Glomerular visceral epithelial cell (primary cell): Measurements from ENCODE around the gene SLIT1.

Experiments used
- DNase-seq: peaks from one replicate; pipeline ENCODE4 v3.0.0-alpha.2; 2016; ENCODE audit errors: extremely low spot score

The SLIT1 gene

DNA sequence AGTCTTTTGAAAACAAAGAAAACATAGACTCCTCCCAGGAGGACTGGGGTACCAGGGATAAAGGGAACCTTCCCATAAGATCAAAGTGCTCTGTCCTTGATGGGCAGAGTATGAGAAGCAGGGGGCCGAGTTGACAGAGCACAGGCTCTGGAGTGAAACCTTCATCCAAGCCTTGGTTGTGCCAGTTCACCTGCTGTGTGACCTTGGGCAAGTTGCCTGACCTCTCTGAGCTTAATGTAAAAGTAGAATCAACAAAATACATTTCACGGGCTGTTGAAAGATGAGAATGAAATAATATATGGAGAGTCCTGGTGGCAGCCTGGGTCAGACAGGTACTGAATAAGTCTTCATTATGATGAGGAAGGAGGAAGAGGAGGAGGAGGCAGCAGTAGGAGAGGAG, 69.9 kb downstream of the SLIT1 start:
- no peak for DNase-seq

DNA sequence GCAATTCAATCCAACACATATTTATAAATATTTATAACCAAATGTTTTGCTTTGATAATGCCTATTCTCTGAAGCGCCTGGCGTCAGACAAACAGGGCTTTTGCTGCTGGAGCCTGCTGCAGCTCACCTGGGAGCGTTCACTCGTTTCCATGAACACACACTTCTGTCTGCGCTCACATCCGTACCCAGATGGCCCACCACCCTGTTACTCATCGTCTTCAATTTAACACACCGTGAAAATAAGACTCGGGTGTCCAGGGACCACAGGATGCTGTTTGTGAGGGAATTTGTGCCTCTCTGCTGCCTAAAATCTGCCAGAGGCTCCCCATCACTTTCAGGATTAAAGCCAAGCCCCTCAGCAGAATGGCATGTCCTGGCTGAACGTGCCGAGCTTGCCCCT, 74.1 kb downstream of the SLIT1 start:
- DNase-seq, result no peak

DNA sequence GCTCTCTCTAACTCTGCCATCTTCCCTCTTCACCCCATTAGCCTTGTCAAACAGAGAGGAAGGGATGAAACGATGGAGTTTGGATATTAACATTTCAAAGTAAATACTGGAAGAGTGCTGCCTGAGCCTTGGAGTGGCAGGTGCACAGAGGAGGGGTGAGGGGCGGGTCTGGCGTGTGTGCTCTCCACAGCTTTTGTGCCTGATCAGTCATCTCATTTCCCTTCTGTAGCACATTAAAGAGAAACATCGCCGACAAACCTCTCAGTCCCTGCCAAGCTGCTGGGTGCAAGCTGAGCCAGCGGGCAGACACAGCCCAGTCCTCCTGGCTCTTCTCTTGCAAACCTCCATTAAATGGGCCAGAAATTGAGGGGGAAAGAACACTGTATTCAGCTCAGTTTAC, 76.2 kb downstream of the SLIT1 start:
- DNase-seq, result no peak

DNA sequence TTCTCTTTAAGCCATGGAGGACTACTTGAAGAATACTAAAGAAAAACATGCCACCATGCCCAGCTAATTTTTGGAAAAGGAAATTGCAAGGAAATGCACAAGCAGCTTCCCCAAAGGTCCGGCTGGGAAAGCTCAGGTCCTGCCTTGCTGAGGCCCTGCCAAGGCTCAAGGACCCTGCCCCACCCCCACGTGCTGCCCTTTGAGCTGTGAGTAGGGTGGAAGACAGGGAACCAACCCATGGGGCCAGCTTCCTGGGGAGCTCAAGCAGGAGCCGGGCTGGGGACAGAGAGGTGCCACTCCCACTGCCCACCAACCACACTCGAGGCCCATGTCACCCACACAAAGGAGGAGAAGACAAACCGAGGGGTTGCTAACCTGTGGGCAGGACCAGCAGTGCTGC, 78.2 kb downstream of the SLIT1 start:
- DNase-seq, result no peak

DNA sequence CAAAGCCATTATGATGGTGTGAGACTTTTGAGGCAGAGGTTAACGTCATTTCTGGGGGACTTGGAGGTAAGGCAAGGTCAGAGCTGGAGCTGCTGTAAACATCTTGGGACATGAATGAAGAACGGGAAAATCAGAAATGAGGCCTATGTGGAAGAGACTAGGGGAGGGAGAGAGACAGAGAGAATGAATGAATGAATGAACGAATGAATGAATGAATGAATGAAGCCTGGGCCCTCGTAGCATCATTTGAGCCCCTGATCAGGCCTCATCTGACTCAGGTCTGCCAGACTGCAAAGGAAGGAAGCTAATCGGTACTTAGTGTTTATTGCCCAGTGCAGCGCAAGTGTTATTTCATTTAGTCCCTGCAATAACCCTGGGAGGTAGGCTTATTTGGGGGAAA, 79.6 kb downstream of the SLIT1 start:
- DNase-seq, result no peak

DNA sequence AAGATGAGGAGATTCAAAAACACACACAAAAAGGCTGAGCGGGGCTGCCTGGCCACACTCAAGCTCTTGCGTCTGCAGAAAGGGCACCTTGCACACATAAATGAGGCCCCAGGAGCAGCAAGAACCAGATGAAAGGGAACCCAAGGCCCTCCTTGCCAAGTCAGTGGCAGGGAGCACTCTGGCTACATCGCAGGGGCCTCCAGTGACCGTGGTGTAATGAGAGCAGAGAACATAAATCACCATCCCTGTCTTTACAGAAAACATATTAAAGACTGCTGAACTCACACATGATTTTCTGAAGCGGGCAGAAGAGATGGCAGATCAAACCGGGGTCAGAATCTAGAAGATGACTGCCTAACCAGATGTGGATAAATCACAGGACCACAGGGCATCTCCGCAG, 80.5 kb downstream of the SLIT1 start:
- DNase-seq, result no peak

DNA sequence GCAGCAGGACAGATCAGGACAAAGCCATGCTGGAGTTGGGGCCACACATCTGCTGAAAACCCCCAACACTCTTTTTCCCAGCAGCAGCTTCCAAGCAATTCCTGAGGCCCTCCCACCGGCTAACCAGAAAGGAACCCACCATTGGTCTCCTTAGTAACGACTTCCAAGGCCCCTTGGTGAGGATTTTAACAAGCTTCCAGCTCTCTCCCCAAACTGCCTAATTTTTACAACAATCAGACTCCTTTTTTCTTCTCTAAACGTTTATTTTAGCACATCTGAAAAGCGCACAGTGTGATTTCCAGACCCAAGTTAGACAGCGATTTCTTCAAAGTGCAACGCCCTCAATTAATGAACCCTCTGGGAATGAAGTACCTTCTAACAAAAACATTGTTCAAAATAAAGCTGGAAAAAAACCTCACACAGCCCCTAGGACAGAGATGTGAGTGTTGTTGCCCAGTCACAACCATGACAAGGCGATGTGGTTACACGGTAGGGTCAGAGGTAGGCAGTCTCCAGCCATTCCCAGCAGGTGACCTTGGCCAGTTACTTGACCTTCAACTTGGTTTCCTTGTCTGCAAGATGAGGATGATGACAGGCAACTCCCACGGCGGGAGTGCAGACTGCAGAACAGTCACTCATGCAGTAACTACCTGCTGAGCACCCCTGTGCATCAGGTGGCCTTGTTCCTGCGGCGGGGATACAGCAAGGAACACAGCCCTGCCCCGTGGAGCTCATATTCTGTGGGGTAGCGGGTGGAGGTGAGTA, 82.3 kb downstream of the SLIT1 start:
- DNase-seq, result no peak

DNA sequence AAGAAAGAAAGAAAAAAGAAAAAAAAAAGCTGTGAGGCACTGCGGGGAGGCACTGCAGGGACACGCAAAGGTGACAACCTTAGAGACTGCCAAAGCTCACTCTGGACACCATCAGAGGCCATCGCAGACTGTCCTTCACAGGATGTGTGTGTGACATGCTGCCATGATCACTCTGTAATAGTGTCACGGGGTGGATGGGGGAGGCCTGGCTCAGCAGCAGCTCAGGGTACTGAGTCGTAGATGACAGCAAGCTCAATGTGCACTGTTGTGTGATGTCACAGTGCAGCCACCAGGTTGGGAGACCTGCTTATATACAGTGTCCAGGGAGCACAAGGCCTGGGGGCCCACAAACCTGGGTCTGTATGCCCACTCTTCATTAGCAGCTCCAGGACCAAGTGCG, 83.3 kb downstream of the SLIT1 start:
- DNase-seq, result no peak

DNA sequence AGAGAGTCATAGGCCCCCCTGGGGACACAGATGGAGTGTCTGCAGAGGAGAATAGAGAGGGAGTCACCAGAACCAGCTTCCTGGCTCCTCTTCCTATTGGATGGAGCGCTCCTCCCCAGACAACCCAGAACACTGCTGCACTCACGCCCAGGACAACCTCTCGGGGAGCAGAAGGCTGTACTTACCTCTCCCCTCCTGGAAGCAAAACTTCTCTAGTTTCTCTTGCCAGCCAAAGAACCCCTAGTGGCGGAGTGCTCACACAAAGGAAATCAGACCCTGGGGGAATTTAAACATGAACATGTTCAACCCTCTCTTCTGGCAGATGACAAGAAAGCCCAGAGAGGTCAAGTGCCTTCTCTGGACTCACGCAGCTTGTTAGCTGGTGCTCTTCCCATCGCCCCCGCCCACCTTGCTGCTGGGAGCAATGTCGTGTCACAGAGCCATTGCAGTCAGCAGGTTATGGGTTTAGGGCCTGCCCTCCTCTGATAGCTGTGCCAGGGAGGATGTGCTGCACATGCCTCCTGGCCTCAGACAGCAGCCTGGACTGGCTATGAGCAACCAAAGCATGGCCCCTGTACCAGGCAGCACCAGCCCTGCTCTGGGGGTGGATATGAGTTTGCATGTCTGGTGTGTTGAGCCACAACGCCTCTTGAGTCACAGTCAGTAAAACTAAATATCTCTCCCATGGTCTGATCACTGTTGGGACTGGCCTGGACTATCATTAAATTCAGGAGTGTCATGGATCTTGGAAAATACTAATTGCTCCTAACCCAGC, 84.4 kb downstream of the SLIT1 start:
- DNase-seq, result no peak

DNA sequence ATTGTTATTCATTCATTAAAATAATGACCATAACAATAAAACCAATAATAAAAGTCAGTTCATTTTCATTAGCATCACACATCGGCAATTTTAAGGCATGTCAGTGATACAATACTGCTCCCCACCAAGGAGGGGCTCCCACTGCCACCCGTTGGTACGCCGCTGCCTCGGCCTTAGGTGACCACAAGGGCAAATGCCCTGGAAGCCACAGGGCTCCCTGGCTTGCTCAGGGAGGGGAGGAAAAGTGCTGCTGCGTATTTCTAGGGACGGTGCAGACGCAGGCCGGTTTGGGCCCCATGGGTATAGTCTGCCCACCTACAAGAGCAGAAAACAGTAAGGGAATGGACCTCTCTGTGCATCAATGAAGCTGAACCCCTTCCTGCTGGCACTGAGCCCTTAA, 85.1 kb downstream of the SLIT1 start:
- no peak for DNase-seq

DNA sequence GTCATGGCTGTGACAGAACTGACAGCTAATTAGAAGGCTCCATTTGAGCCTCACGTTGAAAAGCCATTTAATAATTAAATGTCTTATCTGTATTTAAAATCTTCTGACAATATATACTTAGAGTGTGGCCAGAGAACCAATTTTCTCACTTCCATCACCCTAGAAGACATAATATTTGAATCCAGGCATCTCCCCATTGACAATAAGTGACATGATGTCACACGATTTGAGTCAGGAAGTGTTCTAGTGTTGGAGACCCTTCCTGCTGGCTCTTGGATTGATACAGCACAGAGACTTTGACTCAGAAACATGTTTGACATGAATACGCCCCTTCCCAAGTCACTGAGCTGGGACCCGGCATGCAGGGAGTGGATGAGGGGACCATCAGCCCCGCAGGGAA, 85.9 kb downstream of the SLIT1 start:
- no peak for DNase-seq

DNA sequence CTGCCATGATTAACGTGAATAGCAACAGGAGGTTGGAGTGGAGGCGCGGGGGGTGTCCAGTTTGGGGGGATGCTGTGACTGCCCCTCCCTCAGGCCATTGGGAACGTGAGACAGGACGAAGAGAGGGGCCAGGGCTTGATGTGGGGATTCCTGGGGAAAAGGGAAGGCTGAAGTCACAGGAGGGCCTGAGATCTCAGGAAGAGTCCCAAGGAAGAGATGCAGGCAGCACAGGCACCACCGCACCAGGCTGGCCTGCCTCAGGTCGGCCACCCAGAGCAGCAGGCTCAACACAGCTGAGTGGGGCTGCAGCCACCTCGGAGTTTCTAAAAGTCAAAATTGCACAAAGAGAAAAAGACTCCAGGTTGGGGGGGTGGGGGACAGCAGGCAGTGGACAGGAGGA, 86.7 kb downstream of the SLIT1 start:
- DNase-seq, result no peak

DNA sequence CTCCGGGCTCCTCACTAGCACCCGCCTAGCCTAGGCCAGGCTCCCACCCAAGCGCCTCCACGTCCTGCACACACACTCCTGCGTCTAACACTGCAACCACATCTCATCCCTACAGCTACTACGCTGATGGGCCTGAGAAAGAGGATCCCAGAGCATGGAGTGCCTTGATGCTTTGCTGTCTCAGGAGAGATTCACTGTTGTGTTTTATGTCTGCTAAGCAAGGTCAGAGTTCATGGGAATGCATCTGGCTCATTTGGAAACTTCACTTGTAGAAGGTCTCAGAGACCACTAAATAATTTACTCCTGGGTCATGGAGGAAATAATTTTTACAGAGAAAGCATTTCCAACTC, 88.7 kb downstream of the SLIT1 start:
- no peak for DNase-seq

DNA sequence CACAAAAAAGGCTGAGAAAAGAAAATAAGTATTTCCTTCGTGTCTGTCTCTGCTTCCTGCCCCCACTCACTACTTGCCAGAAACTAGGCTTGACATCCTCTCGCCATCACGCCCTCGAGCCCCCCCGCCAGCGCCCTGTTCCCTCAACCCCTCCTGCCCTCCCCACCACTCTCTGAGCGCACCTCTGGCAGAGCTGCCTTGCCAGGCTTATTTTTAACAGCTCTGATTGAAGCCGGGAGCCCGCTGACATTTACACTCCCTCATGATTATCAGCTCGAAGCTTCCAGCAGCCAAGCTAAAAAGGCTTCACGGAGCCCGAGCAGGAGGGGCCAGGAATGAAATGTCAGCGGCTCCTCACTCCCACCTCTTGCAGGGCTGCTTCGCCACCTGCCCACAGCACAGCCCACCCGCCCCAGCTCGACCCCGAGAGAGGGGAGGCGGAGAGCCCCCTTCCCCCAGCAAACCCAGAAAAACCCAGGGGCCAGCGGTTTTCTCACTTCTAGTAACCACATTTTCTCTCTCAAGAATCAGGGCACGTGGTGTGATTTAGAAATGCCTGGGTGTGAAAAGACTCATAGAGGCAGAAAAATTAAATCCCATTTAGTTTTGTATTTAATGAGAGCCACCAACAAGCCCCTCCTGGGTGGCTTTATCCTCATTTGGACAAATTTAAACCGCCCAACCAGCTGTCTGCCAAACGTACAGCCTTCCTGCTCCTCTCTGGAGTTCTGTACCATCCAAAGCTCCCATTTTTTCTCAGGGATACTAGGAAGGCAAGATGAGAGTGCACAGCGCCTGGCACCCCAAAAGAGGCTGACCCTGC, 89.3 kb downstream of the SLIT1 start:
- no peak for DNase-seq

DNA sequence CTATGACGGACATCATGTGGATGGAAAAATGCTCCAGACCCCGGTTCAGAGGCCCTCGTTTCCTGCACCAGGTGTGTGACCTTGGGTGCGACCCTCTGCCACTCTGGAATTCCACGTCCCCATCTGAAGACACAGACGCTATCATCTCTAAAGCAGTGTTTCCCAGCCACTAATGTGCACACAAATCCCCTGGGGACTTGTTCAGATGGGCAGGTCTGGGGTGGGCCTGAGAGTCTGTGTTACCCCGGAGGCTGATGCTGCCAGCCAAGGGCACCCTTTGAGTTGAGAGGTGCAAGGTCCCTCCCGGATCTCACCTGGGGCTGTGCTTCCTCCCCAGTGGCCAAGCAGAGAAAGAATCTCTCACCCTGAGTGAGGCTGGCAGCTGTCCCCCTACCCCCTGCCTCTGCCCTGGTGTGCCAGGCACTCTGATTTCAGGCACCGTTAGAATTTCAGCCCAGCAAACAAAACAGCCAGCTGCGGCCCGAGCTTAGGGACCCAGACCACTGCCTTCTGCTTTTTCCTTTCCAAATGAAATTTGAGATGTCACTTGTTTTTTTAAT, 90.0 kb downstream of the SLIT1 start:
- DNase-seq, result no peak

DNA sequence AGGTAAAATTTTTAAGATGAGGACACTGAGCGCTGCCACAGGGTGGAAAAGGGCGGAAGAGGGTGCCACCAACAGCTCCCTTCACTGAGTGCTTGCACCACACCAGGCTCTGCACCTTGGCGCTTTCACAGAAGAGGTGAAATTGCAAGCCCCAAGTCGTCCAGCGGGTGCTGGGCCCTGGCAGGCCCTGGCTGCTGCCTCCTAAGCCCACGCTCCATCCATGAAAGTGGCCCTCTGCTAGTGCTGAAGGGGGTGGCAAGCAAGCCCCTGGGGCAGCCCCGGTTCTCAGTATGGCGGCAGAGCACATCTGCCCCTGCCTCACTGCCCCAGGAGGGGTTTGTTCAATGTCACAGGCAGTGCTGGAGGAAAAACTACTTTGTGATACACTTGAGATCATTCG, 95.1 kb downstream of the SLIT1 start:
- DNase-seq, result no peak

DNA sequence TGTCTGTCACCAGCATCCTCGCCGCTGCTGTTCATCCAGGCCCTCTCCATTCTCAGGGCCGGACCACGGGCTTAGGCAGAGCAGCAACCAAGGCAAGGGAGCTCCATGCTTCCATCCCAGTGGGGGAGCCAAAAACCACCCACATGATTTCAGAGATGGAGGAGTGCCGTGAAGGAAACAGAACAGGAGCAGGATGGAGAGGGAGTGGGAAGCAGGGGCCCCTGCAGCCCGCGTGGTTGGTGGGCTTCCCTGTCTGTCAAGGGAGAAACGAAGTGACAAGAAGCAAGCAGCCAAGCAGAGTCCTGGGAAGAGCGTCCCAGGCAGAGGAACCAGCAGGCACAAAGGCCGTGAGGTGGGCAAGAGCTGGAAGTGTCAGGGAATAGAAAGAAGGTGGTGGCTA, 95.7 kb downstream of the SLIT1 start:
- DNase-seq, result no peak

DNA sequence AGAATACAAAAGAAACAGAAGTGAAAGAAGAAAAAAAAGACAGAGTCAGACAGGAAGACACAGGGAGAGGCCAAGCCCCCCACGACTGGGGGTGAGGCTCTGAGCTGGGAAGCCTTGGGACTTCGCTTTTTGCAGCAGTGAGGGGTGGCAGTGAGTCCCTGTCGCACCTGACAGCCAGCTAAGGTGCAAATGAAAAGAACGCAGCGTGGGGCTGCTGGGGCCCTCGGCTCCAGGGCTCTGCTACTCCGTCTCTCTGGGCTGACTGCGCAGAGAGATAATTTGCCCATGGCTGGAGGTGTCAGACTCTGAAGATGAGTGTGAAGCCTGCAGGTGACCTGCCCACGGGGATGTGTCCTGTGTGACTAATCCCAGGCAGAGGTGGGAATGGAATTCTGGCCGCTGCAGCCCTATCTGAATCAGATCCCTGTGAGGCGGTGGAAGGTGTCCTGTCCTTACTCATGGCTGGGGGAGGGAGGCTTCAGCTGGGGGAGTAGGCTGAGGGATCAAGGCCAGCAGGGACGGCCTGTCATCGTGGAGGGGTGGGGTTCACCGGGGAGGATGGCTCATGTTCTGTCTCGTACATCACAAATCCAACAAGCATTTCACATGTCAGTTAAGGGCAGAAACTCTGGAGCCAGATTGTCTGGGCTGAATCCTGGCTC, 96.4 kb downstream of the SLIT1 start:
- DNase-seq, result peak; percentile 7

DNA sequence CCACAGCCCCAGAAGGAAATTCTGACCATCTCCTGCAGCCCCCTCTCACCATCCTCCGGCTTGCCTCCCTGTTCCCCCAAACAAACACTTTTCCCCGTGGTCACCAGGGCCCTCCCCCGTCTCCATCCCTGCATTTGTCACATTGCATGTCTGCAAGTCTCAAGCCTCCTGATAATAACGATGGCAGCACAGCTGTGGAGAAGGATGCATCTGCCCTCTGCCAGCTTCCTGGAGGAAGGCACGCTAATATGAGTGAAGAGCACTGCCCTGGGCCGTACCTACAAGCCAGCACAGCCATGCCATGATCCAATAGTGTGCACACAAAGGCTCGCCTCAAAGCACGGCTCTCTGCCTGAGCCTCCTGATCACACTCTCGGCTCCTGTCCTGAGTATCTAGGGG, 98.5 kb downstream of the SLIT1 start:
- DNase-seq, result no peak

DNA sequence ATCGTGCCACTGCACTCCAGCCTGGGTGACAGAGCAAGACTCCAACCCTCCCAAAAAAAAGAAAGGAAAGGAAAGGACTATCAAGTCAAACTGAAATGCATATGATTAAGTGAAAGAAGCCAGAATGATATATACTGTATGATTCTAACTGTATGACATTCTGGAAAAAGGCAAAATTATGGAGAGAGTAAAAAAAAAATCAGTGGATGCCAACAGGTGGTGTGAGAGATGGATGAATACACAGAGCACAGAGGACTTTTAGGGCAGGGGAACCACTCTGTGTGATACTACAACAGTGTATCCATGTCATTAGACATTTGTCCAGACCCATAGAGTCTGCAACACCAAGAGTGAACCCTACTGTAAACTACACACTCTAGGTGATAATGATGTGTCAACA, 99.2 kb downstream of the SLIT1 start:
- DNase-seq, result no peak

DNA sequence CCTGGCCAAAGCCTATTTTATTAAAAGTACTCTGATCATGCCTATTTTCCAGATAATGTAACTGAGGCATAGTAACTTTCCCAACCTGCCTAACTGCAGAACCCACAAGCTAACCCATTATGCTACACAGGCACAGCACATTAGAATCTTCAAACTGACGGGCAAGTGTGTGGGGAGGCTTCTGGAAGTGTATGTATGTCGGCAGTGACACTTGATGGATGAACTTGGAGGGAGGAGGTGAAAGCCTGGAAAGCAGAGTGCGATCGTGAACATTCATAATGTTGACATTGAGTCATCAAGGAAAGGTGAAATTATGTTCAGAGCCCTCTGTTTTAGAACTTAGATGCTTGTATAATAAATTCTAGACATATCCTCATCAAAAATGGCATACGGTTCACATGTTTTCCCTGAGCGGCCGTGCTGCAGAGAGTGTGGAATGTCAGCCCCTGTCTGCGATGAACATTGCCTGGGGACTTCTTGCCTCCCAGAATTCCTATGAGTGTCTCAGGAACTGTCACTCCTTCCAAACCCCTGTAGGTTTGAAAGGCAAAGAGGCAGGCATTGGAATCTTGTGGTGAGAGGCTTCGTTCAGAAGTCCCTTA, 102.4 kb downstream of the SLIT1 start:
- DNase-seq, result no peak
